SU-DHL-6 (cell line): Measurements from ENCODE around the gene SCEL.

Source experiments
- CTCF ChIP-seq: fragments of 200-600 bp; sonication (generic); IDR thresholded peaks from one replicate; pipeline ENCODE4 v1.5.1; 2017; ENCODE audit warnings: antibody characterized with exemption, mild to moderate bottlenecking, low read length, moderate library complexity; ENCODE audit not compliant: insufficient read depth, poor library complexity, severe bottlenecking
- EZH2phosphoT487 ChIP-seq: fragments of 200-600 bp; sonication (generic), shearing (Covaris generic); conservative IDR thresholded peaks from 2 replicates; pipeline ENCODE4 v1.6.1; 2018; ENCODE audit warnings: mild to moderate bottlenecking, antibody characterized with exemption, low read length, moderate library complexity, mixed read lengths

GRCh38 chr13:77580748-77581147 is 45.2 kb downstream of the SCEL start:
- TF ChIP-seq CTCF (no peak), EZH2phosphoT487 (no peak)
